H1 (cell line): ENCODE measurements around the gene LAP3. TPM values are rescaled to one million over a fixed set of nuclear protein-coding genes. Genes with fewer than 3 reads are reported as not detected.

ENCODE experiments used
- CTCF ChIA-PET: fragments of 300-600 bp; sonication (Branson Sonifier 250); formaldehyde crosslinking; loops from one replicate; lab custom pipeline; 2021; ENCODE audit not compliant: partially characterized antibody; lab: Charles Lee
- POLR2A ChIA-PET: fragments of 300-600 bp; sonication (Branson Sonifier 250); formaldehyde crosslinking; loops from one replicate; lab custom pipeline; 2021; ENCODE audit warnings: inconsistent platforms; ENCODE audit not compliant: partially characterized antibody; lab: Charles Lee
- DNase-seq, 2 experiments: peaks; one replicate each; pipeline versions ENCODE4 v3.0.0 to v3.0.0-alpha.2; 2010 to 2022; ENCODE audit warnings: low spot score in 2 of 2, low read depth in 1 of 2, mixed read lengths in 1 of 2
- FAIRE-seq: peaks from 2 replicates; lab custom pipeline; 2011; peaks lifted over from hg19 to GRCh38; lab: Jason Lieb, UNC
- H2AFZ ChIP-seq: 2 replicates; pipeline ENCODE4 v1.8.1; 2012; ENCODE audit warnings: low read length, inconsistent platforms
- H2AK5ac ChIP-seq: 2 replicates; pipeline ENCODE4 v1.6.1; 2013; ENCODE audit warnings: low read depth, low read length
- H2BK120ac ChIP-seq: replicated peaks from 2 replicates; pipeline ENCODE3; 2013; ENCODE audit warnings: low read depth, low read length, inconsistent platforms
- H2BK12ac ChIP-seq: 2 replicates; pipeline ENCODE4 v1.6.1; 2013; ENCODE audit warnings: low read depth, low read length
- H2BK15ac ChIP-seq: 2 replicates; pipeline ENCODE4 v1.6.1; 2013; ENCODE audit warnings: low read length
- H2BK20ac ChIP-seq: 2 replicates; pipeline ENCODE4 v1.6.1; 2013; ENCODE audit warnings: low read length
- H2BK5ac ChIP-seq: 2 replicates; pipeline ENCODE4 v1.6.1; 2013; ENCODE audit warnings: low read depth, low read length
- H3K14ac ChIP-seq: 2 replicates; pipeline ENCODE4 v1.6.1; 2013; ENCODE audit warnings: inconsistent platforms; ENCODE audit not compliant: insufficient read length
- H3K18ac ChIP-seq: 2 replicates; pipeline ENCODE4 v1.6.1; 2013; ENCODE audit warnings: low read length; ENCODE audit errors: extremely low read depth
- H3K23ac ChIP-seq: 2 replicates; pipeline ENCODE4 v1.6.1; 2013; ENCODE audit warnings: inconsistent platforms; ENCODE audit not compliant: insufficient read length
- H3K23me2 ChIP-seq: 2 replicates; pipeline ENCODE4 v1.6.1; 2013; ENCODE audit warnings: low read depth, low read length
- H3K27ac ChIP-seq: 2 replicates; pipeline ENCODE4 v1.6.1; 2011; ENCODE audit warnings: low read depth, low read length, inconsistent platforms
- H3K27me3 ChIP-seq, 4 experiments: replicated peaks in 1 of 4; 1 replicate in 1 of 4; 2 replicates in 3 of 4; pipeline versions ENCODE4 v1.6.1 to v1.8.1; 2011 to 2013; ENCODE audit warnings: low read length in 3 of 4, mild to moderate bottlenecking in 3 of 4, inconsistent platforms in 2 of 4, mixed read lengths in 2 of 4, moderate library complexity in 1 of 4; ENCODE audit not compliant: control insufficient read depth in 3 of 4, insufficient read depth in 3 of 4; ENCODE audit errors: extremely low read depth in 1 of 4
- H3K36me3 ChIP-seq, 4 experiments: 2 replicates each; pipeline versions ENCODE4 v1.6.1 to v1.8.1; 2011 to 2013; ENCODE audit warnings: mild to moderate bottlenecking in 4 of 4, low read length in 3 of 4, moderate library complexity in 2 of 4, control low read depth in 1 of 4, inconsistent platforms in 1 of 4; ENCODE audit not compliant: insufficient read depth in 4 of 4, control insufficient read depth in 2 of 4
- H3K4ac ChIP-seq: replicated peaks from 2 replicates; pipeline ENCODE3; 2013; ENCODE audit warnings: low read length, low read depth, mixed read lengths, inconsistent platforms; ENCODE audit not compliant: insufficient read length
- H3K4me1 ChIP-seq, 4 experiments: replicated peaks in 1 of 4; 1 replicate in 1 of 4; 2 replicates in 3 of 4; pipeline versions ENCODE4 v1.6.1 to v1.8.1; 2011 to 2013; ENCODE audit warnings: low read length in 3 of 4, inconsistent platforms in 2 of 4, mixed read lengths in 1 of 4; ENCODE audit not compliant: insufficient read depth in 4 of 4, control insufficient read depth in 3 of 4
- H3K4me2 ChIP-seq, 2 experiments: 2 replicates each; pipeline versions ENCODE4 v1.6.1 to v1.8.1; 2011 to 2013; ENCODE audit warnings: low read depth in 2 of 2, low read length in 2 of 2, control low read depth in 1 of 2, inconsistent platforms in 1 of 2, mild to moderate bottlenecking in 1 of 2; ENCODE audit not compliant: insufficient read depth in 1 of 2
- H3K4me3 ChIP-seq, 4 experiments: fragments of 200-600, 300-600 bp in 1 of 4; sonication (generic), shearing (Covaris generic), sonication (Bioruptor Twin) in 1 of 4; 2 replicates each; pipeline versions ENCODE4 v1.5.1 to v1.8.1; 2011 to 2016; ENCODE audit warnings: low read length in 4 of 4, low read depth in 3 of 4, control low read depth in 2 of 4, inconsistent platforms in 2 of 4, mild to moderate bottlenecking in 2 of 4, mixed read lengths in 1 of 4, moderate library complexity in 1 of 4; ENCODE audit not compliant: insufficient read depth in 2 of 4; ENCODE audit errors: extremely low read depth in 1 of 4
- H3K56ac ChIP-seq: replicated peaks from 2 replicates; pipeline ENCODE3; 2013; ENCODE audit warnings: low read depth, mild to moderate bottlenecking, mixed read lengths, low read length, inconsistent platforms; ENCODE audit not compliant: insufficient read length
- H3K79me1 ChIP-seq: 2 replicates; pipeline ENCODE4 v1.6.1; 2013; ENCODE audit warnings: low read depth, low read length, control low read depth
- H3K79me2 ChIP-seq, 2 experiments: 2 replicates each; pipeline versions ENCODE4 v1.6.1 to v1.8.1; 2012 to 2013; ENCODE audit warnings: low read length in 2 of 2, mild to moderate bottlenecking in 2 of 2, inconsistent platforms in 1 of 2; ENCODE audit not compliant: insufficient read depth in 2 of 2, control insufficient read depth in 1 of 2
- H3K9ac ChIP-seq, 4 experiments: replicated peaks in 1 of 4; 1 replicate in 1 of 4; 2 replicates in 3 of 4; pipeline versions ENCODE4 v1.6.1 to v1.8.1; 2011 to 2013; ENCODE audit warnings: low read depth in 3 of 4, low read length in 3 of 4, control low read depth in 2 of 4, mild to moderate bottlenecking in 2 of 4, moderate library complexity in 2 of 4, inconsistent platforms in 1 of 4; ENCODE audit errors: extremely low read depth in 1 of 4
- H3K9me3 ChIP-seq, 2 experiments: 2 replicates each; pipeline versions ENCODE4 v1.6.1 to v1.8.1; 2012 to 2013; ENCODE audit warnings: mild to moderate bottlenecking in 2 of 2, moderate library complexity in 2 of 2, control low read depth in 1 of 2, inconsistent platforms in 1 of 2, low read depth in 1 of 2, low read length in 1 of 2, mixed read lengths in 1 of 2; ENCODE audit not compliant: insufficient read depth in 2 of 2
- H4K20me1 ChIP-seq, 2 experiments: replicated peaks in 1 of 2; 2 replicates each; pipeline versions ENCODE3 to v1.8.1; 2011 to 2013; ENCODE audit warnings: inconsistent platforms in 2 of 2, low read length in 2 of 2, mild to moderate bottlenecking in 1 of 2; ENCODE audit not compliant: insufficient read depth in 2 of 2, control insufficient read depth in 1 of 2
- H4K5ac ChIP-seq: 2 replicates; pipeline ENCODE4 v1.6.1; 2013; ENCODE audit warnings: low read length, low read depth, mixed read lengths, inconsistent platforms; ENCODE audit not compliant: insufficient read length
- H4K8ac ChIP-seq: 2 replicates; pipeline ENCODE4 v1.8.0; 2013; ENCODE audit warnings: mild to moderate bottlenecking, moderate library complexity, low read length, inconsistent platforms; ENCODE audit not compliant: insufficient read depth; ENCODE audit errors: extremely low read depth
- H4K91ac ChIP-seq: replicated peaks from 2 replicates; pipeline ENCODE3; 2013; ENCODE audit warnings: low read length, mixed read lengths, inconsistent platforms; ENCODE audit not compliant: insufficient read length
- CBX5 ChIP-seq: fragments of 300-800, 300-1000 bp; sonication (generic); IDR thresholded peaks from 2 replicates; pipeline ENCODE4 v1.7.1; 2016; ENCODE audit warnings: antibody characterized with exemption, low read length, low read depth
- NANOG ChIP-seq: IDR thresholded peaks from 2 replicates; pipeline ENCODE4 v1.6.1; 2011; ENCODE audit warnings: low read length, low read depth, mild to moderate bottlenecking, inconsistent platforms; ENCODE audit not compliant: insufficient read depth, poor library complexity, severe bottlenecking
- PHF8 ChIP-seq: fragments of 200-600 bp; sonication (generic); conservative IDR thresholded peaks from 2 replicates; pipeline ENCODE4 v1.7.1; 2012; ENCODE audit warnings: low read depth, mild to moderate bottlenecking, inconsistent platforms, low read length, moderate library complexity
- RBBP5 ChIP-seq: IDR thresholded peaks from 2 replicates; pipeline ENCODE4 v1.7.1; 2012; ENCODE audit warnings: low read depth, mild to moderate bottlenecking, inconsistent platforms, low read length, moderate library complexity, borderline replicate concordance
- SIX5 ChIP-seq: IDR thresholded peaks from 2 replicates; pipeline ENCODE4 v1.6.1; 2011; ENCODE audit warnings: mild to moderate bottlenecking, low read depth, low read length
- SP4 ChIP-seq: IDR thresholded peaks from 2 replicates; pipeline ENCODE4 v1.6.1; 2012; ENCODE audit warnings: low read length, inconsistent platforms
- TBP ChIP-seq: IDR thresholded peaks from 2 replicates; pipeline ENCODE4 v1.6.1; 2011; ENCODE audit warnings: low read depth, low read length, improper control_type of control experiment
- WGBS, 2 experiments: shearing (Covaris generic) in 1 of 2; methylation state at CpG; one replicate each; pipeline versions ENCODE4 v1.1.6 to v1.1.7; 2013 to 2015; ENCODE audit warnings: low lambda C conversion rate in 2 of 2, mixed read lengths in 2 of 2, inconsistent platforms in 1 of 2, low coverage in 1 of 2, missing lambda C conversion rate in 1 of 2; ENCODE audit not compliant: insufficient replicate concordance in 2 of 2, insufficient coverage in 1 of 2, insufficient read length in 1 of 2; ENCODE audit errors: extremely low coverage in 1 of 2, missing lambda C conversion rate in 1 of 2; 5-methylcytosine and 5-hydroxymethylcytosine counted together
- polyA plus RNA-seq, 7 experiments: library from polyadenylated mRNA; depleted of rRNA in 3 of 7; stranded (reverse) in 5 of 7; unstranded in 2 of 7; fragments of >200 nt in 5 of 7; fragments of 200-250 nt in 2 of 7; gene quantifications; 1 replicate in 5 of 7; 2 replicates in 1 of 7; 4 replicates in 1 of 7; pipeline versions ENCODE4 v1.2.1 to v1.2.3, GENCODE V29; 2011 to 2013; ENCODE audit warnings: missing spikeins in 2 of 7, mixed read lengths in 2 of 7
- total RNA-seq: library from RNA; stranded (reverse); fragmentation: NEBNext Ultra II Directional; extraction: Animal tissue kit (Norgen Biotek cat#: 25700); gene quantifications from 2 replicates; pipeline ENCODE4 v1.2.1, GENCODE V29; 2021

Gene LAP3
- total and polyA plus RNA-seq, 2 of the 8 experiments (the other 6 are each of a cell fraction or from before 2014, with no cell fraction given) = 28.3 to 50.9 TPM

GRCh38 chr4:17545374-17546140 lies 31.4 kb upstream of the LAP3 start:
- H4K8ac ChIP-seq = no peak overlapping the region; the same call in 1 of the 2 replicates
- FAIRE-seq = no peak
- ChIA-PET POLR2A (interaction anchor here (0.6 to 1.4 kb wide), 5 partner anchors 14 to 378 kb away, joined by 3 to 6 read pairs (median 3); partner anchors contain the start of gene LAP3), CTCF (interaction anchor here (0.6 to 1.1 kb wide), 4 partner anchors 9 to 69 kb away, joined by 4 to 5 read pairs (median 4); partner anchors contain the start of gene QDPR)
- H3K9me3 ChIP-seq = no peaks in the 10 kb centered on the region
- H3K27me3 ChIP-seq = no peaks in the 10 kb centered on the region
- 69% methylated on average over 11 of the region's 11 CpGs; no CpG with 5 or more reads in 1 of the 2 experiments for WGBS, 2 experiments
- no peak overlapping the region for H2BK5ac ChIP-seq
- no peak overlapping the region for H3K4me3 ChIP-seq
- H3K36me3 ChIP-seq = no peaks in the 10 kb centered on the region
- H2BK12ac ChIP-seq = 0 out of 2 replicates have a peak overlapping the region, but pooled peaks have one; percentile 7
- 0 out of 2 replicates have a peak, but pooled peaks cover 3% of the 10 kb centered on the region for H3K23me2 ChIP-seq
- no peak overlapping the region for H2BK20ac ChIP-seq
- no peak overlapping the region for H2BK120ac ChIP-seq
- H2AFZ ChIP-seq = no peak overlapping the region
- no peak for DNase-seq
- H3K79me2 ChIP-seq = no peaks in the 10 kb centered on the region
- H3K18ac ChIP-seq = no peak overlapping the region
- peak overlapping the region; percentile 24; the same call in 1 of the 2 replicates for H2AK5ac ChIP-seq
- no peak overlapping the region for H3K4ac ChIP-seq
- no peaks in the 10 kb centered on the region for H4K20me1 ChIP-seq
- no peak overlapping the region for H3K23ac ChIP-seq
- H2BK15ac ChIP-seq = no peak overlapping the region
- TF ChIP-seq SP4 (no peak), TBP (no peak), PHF8 (no peak), RBBP5 (no peak), NANOG (no peak), SIX5 (no peak), CBX5 (no peak)
- peaks cover 0 to 4% (median 2%) of the 10 kb centered on the region in 4 experiments; a peak in 4 of 7 replicates for H3K4me1 ChIP-seq
- no peak overlapping the region for H4K5ac ChIP-seq
- H3K14ac ChIP-seq = no peak overlapping the region
- H3K79me1 ChIP-seq = no peaks in the 10 kb centered on the region
- H3K56ac ChIP-seq = no peak overlapping the region
- no peak overlapping the region for H3K27ac ChIP-seq
- H3K4me2 ChIP-seq = no peak overlapping the region
- H3K9ac ChIP-seq = no peak overlapping the region
- no peak overlapping the region for H4K91ac ChIP-seq
